ENCODE measurements around the gene MTRF1.

The MTRF1 gene

GRCh38 chr13:41291246-41291645, 27.9 kb upstream of the MTRF1 start:
- TF ChIP-seq ZBTB7A (IDR thresholded peaks at IDR 0.05; ENCODE audit: low read depth) (no peak), RAD21 (IDR thresholded peaks at IDR 0.05; ENCODE audit: low read depth) (no peak), REST (IDR thresholded peaks at IDR 0.05; ENCODE audit: low read depth) (no peak), YY1 (IDR thresholded peaks at IDR 0.05; ENCODE audit: low read depth) (no peak), CEBPB (IDR thresholded peaks at IDR 0.05) (no peak), TEAD4 (IDR thresholded peaks at IDR 0.05) (no peak)

DNA sequence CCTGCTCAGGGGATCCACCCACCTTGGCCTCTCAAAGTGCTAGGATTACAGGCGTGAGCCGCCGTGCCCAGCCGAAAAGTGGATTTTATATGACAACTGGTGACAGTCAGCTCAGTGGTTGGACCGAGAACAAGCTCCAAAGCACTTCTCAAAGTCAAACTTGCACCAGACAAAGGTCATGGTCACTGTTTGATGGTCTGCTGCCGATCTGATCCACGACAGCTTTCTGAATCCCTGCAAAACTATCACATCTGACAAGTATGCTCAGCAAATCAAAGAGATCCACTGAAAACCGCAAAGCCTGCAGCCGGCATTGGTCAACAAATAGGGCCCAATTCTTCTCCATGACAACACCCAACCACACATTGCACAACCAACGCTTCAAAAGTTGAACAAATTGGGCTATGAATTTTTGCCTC, 26.1 kb upstream of the MTRF1 start:
- TF ChIP-seq RAD21 (IDR thresholded peaks at IDR 0.05; ENCODE audit: low read depth) = no peak

- TF ChIP-seq, protein P1, sequence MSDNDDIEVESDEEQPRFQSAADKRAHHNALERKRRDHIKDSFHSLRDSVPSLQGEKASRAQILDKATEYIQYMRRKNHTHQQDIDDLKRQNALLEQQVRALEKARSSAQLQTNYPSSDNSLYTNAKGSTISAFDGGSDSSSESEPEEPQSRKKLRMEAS (IDR thresholded peaks at IDR 0.05) = no peak
- TF ChIP-seq NFIC (IDR thresholded peaks at IDR 0.05) = no peak
- no peak for TF ChIP-seq EP300 (IDR thresholded peaks at IDR 0.05; ENCODE audit: borderline replicate concordance)
Measured at GRCh38 chr13:41286370-41286769, 23.0 kb upstream of the MTRF1 start.

DNA sequence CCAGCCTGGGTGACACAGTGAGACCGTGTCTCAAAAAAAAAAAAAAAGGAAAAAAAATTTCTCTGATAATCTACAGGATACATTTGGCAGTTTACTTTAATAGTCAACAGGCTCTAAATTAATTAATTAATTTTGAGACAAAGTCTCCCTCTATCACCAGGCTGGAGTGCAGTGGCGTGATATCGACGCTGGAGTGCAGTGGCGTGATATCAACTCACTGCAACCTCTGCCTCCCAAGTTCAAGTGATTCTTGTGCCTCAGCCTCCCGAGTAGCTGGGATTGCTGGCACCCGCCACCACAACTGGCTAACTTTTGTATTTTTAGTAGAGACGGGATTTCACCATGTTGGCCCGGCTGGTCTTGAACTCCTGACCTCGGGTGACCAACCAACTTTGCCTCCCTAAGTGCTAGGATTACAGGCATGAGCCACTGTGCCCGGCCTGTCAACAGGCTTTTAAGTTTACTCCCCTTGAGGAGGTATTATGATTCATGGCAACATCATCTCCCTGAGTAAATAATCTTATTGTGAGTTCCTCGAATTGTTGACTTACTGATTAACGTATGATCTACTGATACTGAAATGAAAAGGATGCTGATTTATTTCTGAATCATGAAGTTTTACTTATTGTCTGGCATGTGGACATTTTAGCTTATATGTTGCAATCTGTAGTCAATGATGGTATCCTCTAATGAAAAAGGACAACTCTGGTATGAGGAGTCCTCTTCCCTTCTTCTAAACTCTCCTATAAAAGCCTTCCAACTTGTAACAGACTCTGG, 21.3 kb upstream of the MTRF1 start:
- TF ChIP-seq YY1 (IDR thresholded peaks at IDR 0.05; ENCODE audit: low read depth) (no peak), RAD21 (IDR thresholded peaks at IDR 0.05; ENCODE audit: low read depth) (no peak), REST (IDR thresholded peaks at IDR 0.05; ENCODE audit: low read depth) (no peak), CEBPB (IDR thresholded peaks at IDR 0.05) (no peak), EGR1 (IDR thresholded peaks at IDR 0.05) (no peak), TCF12 (IDR thresholded peaks at IDR 0.05; ENCODE audit: low read depth) (no peak), NFIC (IDR thresholded peaks at IDR 0.05) (no peak), TEAD4 (IDR thresholded peaks at IDR 0.05) (no peak), ZBTB7A (IDR thresholded peaks at IDR 0.05; ENCODE audit: low read depth) (no peak), FOXM1 (IDR thresholded peaks at IDR 0.05; ENCODE audit: borderline replicate concordance, low read depth) (no peak), CREB1 (IDR thresholded peaks at IDR 0.05; ENCODE audit: low read depth) (no peak), EP300 (IDR thresholded peaks at IDR 0.05; ENCODE audit: borderline replicate concordance) (no peak), TAF1 (IDR thresholded peaks at IDR 0.05; ENCODE audit: low read depth) (no peak), USF1 (IDR thresholded peaks at IDR 0.05) (no peak)
- TF ChIP-seq, protein P1 (IDR thresholded peaks at IDR 0.05) = no peak

- TF ChIP-seq, protein P1 (IDR thresholded peaks at IDR 0.05) = no peak
- TF ChIP-seq CEBPB (IDR thresholded peaks at IDR 0.05) (no peak), RAD21 (IDR thresholded peaks at IDR 0.05; ENCODE audit: low read depth) (no peak), REST (IDR thresholded peaks at IDR 0.05; ENCODE audit: low read depth) (no peak)
Measured at GRCh38 chr13:41282129-41282571, 18.8 kb upstream of the MTRF1 start.
